Kidney glomerular epithelial cell (primary cell): Measurements from ENCODE around the gene PRCC.
"Not testable (repeated sequence)": the region's sequence is repeated elsewhere in the genome, so short reads cannot be mapped to it uniquely, and the experiment has no call there.

Source experiments
- DNase-seq: peaks from one replicate; lab custom pipeline; 2025; lab: John Stamatoyannopoulos, UW

Gene PRCC

DNA sequence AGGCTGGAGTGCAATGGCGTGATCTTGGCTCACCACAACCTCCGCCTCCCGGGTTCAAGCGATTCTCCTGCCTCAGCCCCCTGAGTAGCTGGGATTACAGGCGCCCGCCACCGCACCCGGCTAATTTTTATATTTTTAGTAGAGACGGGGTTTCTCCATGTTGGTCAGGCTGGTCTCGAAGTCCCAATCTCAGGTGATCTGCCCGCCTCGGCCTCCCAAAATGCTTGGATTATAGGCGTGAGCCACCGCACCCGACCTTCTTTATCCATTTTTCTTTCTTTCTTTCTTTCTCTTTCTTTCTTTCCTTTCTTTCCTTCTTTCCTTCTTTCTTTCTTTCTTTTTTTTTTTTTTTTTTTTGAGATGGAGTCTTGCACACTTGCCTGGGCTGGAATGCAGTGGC lies 2.2 kb upstream of the PRCC start:
- not testable (repeated sequence) for DNase-seq

DNA sequence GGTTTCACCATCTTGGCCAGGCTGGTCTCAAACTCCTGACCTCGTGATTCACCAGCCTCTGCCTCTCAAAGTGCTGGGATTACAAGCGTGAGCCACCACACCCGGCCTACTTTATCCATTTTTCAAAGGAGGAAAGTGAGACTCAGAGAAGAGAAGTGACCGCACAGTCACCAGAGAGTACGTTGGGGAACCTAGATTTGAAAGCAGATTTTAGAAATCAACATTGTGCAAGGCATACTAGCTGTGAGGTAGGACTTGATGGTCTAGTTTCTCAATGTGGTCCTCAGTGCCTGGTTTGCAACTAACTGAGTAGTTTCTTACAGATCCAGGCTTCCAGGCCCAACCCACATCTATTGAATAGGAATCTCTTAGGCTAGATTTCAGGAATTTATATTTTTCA lies 1.7 kb upstream of the PRCC start:
- no peak for DNase-seq

DNA sequence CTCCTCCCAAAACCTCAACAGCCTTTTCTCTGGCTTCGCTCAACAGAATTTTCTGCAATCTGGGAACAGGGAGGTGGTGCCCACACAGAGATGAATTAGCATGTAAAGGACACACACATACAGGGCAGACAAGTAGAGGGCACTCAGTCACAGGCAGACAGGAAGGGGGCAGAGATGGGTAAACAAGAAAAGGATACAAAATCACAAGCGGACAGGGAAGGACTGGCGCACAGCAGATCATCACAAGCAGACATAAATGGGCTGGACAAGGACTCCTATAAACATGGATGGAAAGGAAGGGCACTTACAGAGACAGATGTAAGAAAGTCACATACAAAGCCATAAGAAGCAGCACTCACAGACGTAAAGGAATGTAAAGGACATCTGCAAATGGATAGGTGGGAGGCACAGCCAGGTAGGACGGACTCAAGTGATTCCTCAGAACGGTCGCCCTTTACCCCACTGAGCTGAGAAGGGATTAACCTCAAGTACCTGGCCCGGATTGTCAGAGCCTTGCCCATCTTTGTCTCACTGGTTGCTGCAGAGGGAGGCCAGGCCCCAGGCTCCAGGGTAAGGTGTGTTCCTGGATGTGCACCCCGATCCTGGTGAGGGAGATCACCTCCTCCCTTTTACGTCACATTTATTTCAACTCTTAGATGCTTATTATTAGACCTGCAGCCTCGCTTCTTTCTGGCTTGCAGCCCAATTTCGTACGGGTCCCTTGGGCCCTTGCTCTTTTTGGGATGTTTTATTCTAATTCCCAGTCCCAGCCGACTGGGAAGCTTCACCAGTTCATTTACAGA lies 836 bp upstream of the PRCC start:
- DNase-seq, result no peak

DNA sequence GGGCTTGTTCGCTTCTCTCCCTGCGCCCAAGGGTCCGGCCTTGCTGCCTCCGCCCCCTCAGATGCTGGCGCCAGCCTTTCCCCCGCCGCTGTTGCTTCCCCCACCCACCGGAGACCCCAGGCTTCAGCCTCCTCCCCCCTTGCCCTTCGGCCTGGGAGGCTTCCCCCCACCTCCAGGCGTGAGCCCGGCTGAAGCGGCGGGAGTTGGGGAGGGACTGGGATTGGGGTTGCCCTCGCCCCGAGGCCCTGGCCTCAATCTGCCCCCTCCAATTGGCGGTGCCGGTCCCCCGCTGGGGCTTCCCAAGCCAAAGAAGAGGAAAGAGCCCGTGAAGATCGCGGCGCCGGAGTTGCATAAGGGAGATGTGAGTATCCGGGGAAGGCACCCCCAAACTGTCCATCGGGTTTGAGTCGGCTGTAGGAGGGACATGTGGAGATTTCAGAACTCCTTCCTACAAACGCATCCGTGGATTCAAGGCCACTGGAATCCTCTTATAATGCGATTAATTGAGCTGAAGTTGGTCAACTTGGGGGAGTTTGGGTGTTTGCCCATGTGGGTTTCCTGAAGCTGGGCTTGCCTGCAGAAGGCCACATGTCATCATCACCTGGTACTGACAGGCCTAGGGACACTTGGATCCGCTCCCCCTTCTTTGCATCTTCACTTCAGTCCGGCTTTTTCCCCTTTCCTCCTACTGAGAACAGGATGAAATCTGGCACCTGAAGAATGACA lies 707 bp downstream of the PRCC start:
- no peak for DNase-seq

DNA sequence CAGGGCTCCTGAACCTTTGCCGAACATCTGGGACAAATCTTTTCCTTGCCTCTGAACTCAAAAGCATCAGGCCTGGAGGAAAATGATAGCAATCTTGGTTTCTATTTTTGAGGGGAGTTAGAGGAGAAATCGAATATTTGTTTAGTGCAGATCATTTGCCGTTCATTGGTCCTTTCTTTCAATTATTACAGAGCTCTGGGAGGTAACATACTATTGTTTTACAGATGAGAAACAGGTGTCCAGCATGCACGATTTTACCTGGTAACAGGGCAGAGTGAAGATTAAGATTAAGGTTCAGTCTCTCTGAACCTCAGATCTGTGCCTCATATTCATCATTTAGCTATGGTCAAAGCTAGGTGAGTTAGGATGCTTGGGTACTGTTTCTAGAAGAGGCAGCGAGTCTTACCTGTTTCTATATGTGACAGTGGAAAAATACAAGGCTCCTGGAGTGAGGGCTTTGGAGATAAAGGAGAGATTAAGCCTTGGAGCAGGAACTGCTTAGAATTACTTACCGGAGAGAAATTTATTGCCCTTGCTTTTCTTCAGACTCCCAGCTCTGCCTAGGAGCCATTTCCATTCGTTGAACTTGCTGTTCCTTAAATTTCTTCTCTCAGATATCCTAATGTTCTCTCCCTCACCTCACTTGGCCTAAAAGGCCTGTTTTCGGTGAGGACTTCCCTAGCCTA lies 1.4 kb downstream of the PRCC start:
- no peak for DNase-seq

DNA sequence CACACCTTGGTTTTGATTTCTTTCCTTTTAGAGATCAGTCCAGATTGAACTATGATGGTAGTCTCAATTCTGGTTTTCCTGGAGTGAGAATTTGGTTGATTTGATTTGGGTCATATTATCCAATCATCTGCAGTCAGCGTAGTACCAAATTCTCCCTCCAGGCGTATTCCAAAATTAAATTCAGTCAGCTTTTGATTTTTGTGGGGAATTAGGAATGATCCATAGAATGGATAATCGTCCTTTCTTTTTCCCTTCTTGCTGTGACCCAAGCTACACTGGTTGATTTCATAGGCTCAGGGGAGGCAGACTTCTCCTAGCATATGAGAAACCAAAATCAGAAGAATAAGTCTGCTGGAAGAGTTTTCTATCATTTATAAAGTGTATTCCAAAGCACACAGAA lies 4.9 kb downstream of the PRCC start:
- DNase-seq, result no peak

DNA sequence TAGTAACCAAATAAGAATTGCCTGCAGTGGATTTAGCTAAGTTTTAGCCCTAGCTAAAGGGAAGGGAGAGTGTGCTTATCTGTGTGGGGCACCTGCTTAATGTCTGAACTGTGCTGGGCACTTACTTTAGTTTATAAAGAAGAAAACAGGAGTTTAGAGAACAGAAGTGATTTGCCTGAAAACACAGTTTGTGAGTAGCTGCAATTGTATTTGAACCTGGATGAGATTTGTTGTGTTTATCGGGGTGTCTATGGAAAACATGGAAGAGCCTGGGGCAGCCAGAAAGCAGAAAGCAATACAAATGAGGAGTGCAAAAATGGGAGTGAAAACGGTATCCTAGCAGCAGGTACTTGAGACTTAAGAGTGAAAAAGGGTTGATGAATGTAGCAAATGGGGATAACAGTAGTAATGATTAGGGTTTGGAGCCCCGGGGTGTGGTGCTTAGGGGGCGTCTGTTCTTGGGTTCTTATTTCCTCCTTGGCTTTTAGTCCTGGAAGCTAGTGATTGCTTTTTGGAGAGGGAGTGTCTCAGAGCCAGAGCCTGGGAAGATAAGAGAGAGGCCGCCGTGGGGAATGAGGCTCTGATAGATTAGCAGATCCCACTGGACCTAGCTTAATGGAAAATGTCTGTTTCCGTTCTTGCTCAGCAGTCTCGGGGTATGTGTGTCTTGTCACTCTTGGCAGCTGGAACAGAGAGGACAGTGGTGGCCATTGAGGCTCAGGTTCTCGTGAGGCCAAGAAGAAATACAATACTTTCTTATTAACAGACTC lies 5.6 kb downstream of the PRCC start:
- DNase-seq, result no peak

DNA sequence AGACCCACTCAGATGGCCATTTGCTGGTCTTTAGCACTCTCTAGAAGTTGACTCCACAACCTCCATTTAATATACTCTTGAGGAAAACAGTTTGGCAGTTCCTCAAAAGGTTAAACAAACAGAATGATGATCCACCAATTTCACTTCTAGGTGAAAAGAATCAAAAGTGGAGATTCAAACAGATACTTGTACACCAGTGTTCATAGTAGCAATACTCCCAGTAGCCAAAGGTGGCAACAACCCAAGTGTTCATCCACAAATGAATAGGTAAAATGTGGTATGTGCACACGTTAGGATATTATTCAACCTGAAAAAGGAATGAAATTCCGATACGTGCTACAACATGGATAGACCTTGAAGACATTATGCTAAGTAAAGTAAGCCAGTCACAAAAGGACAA lies 6.3 kb downstream of the PRCC start:
- DNase-seq, result no peak

DNA sequence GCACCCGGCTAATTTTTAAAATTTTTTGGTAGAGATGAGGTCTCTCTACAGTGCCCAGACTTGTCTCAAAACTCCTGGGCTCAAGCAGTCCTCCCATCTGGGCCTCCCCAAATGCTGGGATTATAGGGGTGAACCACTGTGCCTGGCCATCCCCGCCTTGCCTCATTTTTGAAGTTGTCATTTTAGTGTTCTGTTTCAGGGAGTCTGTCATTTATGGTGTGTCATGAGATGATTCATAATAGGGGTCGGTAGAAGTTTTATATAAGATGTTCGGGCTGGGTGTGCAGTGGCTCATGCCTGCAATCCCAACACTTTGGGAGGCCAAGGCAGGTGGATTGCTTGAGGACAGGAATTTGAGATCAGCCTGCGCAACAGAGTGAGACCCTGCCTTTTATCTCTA lies 8.5 kb downstream of the PRCC start:
- no peak for DNase-seq

DNA sequence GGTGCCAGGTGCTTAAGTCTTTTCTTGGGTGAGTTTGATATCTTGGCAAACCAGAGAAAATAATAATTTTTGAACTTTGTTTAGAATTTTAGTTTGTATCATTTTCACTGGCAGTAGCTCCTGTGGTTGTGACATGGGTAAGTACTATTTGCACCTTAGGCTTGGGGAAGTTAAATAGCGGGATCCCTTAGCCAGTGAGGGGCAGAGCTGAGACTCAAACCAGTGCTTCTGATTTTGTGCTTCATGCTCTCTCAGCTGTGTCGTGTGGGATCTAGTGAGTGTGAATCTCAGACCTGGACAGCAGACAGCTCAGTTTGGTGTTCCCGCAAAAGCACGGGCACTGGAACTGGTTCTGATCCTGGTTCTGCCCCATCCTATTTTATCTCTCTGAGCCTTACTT lies 9.6 kb downstream of the PRCC start:
- no peak for DNase-seq

DNA sequence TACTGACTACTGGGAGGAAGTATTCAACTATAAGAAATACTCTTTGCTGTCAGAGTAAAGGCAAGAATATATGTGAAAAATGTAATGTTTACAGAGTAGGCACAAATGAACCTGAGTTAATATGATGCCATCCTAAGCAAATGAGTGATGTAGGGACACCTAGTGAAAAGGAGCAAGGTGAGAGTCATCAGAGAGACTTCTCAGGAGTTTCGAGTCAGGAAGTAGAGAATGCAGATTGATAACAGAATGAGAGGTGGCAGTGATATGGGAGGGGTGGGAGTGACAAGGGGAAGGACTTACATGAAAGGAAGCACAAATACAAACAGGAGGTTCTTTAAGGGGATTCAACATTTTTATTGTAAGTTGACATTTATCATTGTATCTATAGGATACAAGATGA lies 10.2 kb downstream of the PRCC start:
- no peak for DNase-seq

DNA sequence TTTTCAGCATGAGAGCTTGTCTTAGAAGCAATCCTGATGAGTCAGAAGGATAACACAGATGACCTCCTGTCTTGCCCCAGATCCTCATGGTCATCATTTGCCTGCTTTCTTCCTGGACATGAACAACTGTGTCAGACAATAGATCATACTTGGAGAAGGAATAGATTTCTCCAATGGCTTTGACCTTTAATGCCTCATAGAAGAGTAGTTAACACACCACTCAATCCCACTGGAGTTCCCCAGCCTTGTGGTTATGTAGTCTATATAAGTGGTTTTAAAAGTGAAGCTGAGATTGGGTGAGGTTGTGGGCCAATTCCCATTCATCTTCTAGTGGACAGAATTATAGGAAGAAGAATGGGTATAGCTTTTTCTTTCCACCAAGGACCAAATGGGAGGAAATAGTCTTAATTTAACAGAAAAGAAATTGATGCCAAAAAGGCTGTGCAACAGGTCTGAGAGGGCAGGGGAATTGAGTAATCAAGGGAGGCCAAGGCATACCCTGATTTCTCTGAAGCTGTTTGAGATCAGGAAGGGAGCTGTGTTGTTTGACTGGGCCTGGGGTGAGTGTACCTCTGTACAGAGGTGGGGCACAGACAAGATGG lies 14.4 kb downstream of the PRCC start:
- DNase-seq, result peak; percentile 57

DNA sequence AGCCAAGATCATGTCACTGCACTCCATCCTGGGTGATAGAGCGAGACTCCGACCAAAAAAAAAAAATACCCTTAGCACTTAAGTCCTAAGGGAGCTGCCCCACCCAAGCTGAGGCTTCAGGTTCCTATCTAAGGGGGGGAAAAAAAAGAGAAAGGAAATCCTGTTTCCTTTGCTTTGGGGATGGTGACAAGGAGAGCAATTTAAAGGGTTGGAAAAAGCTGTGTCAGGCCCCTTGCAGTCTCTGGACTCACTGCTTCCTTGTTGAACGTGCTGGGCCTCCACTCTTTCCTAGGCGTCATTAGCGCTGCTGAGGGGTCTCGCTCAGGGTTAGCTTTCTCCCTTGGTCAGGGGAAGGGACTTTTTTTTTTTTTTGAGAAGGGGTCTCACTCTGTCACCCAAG lies 18.1 kb downstream of the PRCC start:
- no peak for DNase-seq

DNA sequence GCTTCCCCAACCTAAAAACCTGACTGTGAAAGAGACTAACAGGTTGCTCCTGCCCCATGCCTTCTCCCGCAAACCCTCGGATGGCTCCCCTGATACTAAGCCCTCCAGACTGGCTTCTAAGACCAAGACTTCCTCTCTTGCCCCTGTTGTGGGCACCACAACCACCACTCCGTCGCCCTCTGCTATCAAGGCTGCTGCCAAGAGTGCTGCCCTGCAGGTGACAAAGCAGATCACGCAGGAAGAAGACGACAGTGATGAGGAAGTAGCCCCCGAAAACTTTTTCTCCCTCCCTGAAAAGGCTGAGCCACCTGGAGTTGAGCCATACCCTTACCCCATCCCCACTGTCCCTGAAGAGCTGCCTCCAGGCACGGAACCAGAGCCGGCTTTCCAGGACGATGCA lies 19.3 kb downstream of the PRCC start:
- DNase-seq, result no peak

DNA sequence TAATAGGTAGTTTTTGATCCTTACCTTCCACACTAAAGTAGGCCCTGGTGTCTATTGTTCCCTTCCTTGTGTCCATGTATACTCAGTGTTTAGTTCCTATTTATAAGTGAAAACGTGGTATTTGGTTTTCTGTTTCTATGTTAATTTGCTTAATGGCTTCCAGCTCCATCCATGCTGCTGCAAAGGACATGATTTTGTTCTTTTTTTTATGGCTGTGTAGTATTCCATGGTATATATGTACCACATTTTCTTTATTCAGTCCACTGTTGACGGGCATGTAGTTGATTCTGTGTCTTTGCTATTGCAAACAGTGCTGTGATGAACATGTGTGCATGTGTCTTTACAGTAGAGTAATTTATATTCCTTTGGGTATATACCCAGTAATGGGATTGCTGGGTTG lies 20.8 kb downstream of the PRCC start:
- DNase-seq, result no peak

DNA sequence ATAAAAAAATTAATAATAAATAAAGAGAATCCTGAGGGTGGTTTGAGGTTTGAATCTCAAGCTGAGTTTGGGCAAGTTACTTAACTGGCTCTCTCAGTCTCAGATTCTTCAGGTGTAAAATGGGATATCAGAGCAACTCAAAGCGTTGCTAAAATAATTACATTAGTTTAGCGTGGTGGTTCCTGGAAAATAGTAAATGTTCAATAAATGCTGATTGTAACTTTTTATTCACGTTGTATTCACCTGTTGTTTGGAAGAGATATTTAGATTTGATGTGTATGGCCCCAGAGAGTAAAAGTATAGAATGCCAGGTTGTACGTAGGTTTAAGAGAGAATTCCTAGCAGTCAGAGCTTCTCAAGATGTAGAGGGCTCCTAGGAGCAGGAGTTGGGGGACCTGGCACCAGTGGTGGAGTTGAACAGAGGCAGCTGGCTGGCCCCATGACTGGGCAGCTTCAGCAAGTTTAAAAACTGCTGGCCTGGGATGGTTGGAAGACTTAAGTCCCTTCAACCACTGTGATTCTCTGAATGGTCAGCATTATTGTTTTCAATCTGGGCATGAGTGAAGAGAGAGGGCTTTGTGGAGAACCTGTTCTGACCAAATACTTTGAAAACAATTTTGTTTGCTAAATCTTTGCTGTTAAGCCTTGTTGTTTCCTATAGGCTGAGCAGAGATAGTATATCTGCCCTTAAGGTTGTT lies 22.4 kb downstream of the PRCC start:
- no peak for DNase-seq

DNA sequence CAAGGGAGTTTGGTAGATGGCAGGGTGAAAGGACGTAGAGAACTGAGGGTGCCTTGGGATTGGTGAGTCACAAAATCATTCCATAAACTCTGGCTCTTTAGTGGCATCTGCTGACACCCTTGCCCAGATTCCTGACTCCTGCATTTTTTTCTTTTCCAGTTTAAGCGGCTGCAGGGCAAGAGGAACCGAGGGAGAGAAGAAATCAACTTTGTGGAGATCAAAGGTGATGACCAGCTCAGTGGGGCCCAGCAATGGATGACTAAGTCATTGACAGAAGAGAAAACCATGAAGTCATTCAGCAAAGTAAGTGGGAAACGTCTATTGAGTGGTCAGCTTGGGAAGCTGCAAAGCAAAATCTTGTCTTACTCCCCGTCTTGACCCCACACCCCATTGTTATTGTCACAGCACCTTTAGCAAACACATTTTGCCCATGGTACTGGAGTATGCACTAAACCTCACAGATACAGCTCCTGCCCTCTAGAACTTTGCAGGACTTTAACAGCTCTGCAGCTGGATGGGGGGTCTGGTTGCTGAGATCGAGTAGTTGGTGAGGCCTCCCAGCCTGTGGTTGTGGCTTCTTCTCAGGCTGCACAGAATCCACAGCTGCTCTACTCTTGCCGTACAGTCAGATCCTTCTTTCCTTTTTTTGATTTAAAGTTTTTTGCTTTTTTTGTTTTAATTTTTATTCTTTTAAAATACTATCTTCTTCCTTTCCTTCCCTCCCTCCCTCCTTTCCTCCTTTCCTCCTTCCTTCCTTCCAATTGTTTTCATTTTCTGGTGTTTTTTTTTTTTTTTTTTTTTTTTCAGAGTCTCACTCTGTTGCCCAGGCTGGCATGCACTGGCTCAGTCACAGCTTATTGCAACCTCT lies 27.4 kb downstream of the PRCC start:
- no peak for DNase-seq

DNA sequence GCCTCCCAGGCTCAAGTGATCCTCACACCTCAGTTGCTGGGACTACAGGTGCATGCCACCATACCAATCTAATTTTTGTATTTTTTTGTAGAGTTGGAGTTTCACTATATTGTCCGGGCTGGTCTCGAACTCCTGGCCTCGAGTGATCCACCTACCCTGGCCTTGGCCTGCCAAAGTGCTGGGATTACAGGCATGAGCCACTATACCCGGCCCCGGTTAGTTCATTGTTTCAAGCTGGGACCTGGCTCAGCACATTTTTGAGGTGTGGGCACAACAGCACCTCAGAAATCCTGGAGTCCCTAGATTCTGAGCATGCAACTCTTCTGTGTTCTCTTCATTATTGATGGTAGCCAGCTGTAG lies 28.0 kb downstream of the PRCC start:
- no peak for DNase-seq

DNA sequence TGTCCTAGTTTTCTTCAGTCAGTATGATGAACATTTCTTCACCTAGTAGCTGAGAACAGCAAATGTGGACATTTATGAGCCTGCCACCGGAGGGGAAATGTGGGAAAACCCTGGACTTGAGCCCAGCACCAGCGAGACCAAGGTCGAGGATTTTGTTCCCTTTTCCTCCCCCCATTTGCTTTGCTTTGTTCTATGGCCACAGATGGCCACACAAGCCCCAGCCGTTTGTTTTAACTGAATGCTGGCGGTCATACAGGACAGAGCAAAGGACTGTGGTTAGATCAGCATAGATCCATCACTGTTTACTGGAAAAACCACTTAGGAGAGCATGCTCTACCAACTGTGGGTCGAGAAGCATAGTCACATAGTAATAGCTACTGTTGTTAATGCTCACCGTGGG lies 28.5 kb downstream of the PRCC start:
- no peak for DNase-seq

DNA sequence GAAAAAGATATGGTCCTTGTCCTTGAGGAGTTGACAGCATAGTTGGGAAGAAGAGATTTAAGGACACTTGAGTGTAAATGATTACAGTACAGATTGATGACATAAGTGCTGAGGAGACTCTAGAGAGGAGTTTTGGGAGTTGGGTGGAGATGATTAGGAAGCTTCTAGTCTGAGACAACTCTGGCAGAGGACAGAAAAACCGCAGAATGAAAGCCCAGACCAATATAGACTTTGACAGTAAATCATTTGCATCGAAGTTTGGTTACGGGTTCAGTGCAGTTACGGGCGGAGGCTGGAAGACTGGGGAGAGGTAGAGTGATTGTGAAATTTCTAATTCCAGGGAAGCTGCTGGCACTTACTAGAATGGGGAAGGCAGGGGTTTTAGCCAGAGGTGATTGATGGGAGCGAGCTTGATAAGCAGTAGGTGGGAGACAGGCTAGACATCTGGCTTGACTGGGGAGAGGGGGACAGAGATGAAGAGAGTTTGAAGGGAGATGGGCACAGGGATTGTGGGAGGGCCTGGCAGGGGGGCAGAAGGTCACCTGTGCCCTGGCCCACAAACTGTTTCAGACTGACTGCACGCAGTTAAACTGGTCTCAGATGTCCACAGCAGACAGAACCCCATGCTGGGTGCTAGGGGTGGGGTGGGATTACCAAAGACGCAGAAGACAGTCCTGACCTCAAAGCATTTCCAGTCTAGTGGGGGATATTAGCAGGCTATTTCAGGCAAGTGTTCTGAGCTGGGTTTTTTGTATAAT lies 29.2 kb downstream of the PRCC start:
- DNase-seq, result no peak
